HT-29 (cell line): ENCODE measurements around the gene PCED1A. TPM values are rescaled to one million over a fixed set of nuclear protein-coding genes. Genes with fewer than 3 reads are reported as not detected.

Experiments used
- DNase-seq: peaks from one replicate; pipeline ENCODE4 v3.0.0-alpha.2; 2015; ENCODE audit warnings: low spot score
- total RNA-seq: library from RNA; depleted of rRNA; stranded (reverse); fragments of >200 nt; shearing (Covaris generic); gene quantifications from 2 replicates; pipeline ENCODE4 v1.2.3, GENCODE V29; 2014; rRNA removed

Gene PCED1A, protein sequence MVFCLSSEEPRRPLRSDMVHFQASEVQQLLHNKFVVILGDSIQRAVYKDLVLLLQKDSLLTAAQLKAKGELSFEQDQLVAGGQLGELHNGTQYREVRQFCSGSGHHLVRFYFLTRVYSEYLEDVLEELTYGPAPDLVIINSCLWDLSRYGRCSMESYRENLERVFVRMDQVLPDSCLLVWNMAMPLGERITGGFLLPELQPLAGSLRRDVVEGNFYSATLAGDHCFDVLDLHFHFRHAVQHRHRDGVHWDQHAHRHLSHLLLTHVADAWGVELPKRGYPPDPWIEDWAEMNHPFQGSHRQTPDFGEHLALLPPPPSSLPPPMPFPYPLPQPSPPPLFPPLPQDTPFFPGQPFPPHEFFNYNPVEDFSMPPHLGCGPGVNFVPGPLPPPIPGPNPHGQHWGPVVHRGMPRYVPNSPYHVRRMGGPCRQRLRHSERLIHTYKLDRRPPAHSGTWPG
- 34.4 and 37.6 TPM in 2 replicates for total RNA-seq

GRCh38 chr20:2840138-2840966 lies at the start of gene PCED1A, which contains the start of gene VPS16:
PCED1A (minus strand) TSS chr20:2840655; CDS start chr20:2839912, 743 bp downstream.
VPS16 (plus strand) TSS chr20:2840745; CDS start chr20:2840775, 30 bp downstream.
- peak; percentile 77 for DNase-seq

DNA sequence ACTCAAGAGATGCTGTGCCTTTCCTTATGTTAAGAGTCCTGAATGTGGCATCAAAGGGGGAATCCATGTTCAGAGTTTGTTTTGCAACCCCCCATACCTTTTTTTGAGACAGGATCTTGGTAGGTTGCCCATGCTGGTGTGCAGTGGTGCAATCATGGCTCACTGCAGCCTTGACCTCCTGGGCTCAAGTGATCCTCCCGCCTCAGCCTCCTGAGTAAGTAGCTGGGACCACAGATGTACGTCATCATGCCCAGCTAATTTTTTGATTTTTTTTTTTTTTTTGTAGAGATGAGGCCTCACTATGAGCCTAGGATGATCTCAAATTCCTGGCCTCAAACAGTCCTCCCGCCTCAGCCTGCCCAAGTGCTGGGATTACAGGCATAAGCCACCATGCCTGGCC lies 49.3 kb upstream of the PCED1A start:
- no peak for DNase-seq

- DNase-seq = no peak
Observed at GRCh38 chr20:2889209-2889608, 48.8 kb upstream of the PCED1A start.

GRCh38 chr20:2888224-2888955 lies 47.9 kb upstream of the PCED1A start:
- DNase-seq = no peak

GRCh38 chr20:2887715-2888114 lies 47.3 kb upstream of the PCED1A start:
- DNase-seq = no peak

- DNase-seq = no peak
Observed at GRCh38 chr20:2883726-2884637, 43.5 kb upstream of the PCED1A start.

GRCh38 chr20:2880650-2881049 lies 40.2 kb upstream of the PCED1A start:
- no peak for DNase-seq

DNA sequence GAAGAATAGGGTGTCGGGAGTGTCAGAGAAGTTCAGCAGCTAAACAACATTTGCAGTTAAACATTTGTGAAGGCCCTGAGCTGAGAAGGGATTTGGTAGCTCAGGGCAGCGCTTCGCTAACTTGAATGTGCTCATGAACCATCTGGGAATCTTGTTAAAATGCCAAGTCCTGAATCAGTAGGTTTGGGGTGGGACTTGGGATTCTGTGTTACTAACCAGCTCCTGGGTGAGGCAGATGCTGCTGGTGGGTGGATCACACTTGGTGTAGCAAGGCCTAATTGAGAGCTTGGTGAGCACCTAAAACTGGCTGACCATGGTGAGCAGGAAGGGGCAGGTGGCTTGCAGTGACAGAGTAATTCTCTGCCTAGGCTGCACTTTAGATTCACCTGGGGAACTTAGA lies 38.7 kb upstream of the PCED1A start:
- no peak for DNase-seq

- no peak for DNase-seq
Observed at GRCh38 chr20:2878515-2878914, 38.1 kb upstream of the PCED1A start.

DNA sequence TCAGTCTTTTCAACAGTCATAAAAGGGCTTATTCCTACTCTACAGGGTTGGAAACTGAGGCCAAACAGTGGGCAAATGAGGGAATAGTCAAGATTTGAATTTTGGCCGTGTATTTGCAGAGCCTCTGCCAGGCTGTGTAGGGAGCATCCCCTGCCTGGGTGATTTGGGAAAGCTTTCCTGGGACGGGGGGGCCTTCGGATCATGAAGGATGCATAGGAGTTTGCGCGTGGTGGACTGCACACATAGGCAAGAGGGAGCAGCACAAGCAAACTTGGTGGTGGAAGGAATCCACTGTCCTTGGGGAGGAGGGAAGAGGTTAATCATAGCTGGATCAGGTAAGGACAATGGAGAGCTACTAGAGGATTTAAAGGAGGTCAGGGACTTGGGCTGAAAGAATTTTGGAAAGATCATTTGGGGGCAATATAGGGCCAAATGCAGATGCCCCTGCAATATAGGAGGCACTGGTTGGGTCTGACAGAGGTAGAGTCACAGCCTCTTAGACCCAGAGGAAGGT lies 35.3 kb upstream of the PCED1A start:
- DNase-seq = no peak

GRCh38 chr20:2874456-2874855 lies 34.0 kb upstream of the PCED1A start:
- peak; percentile 4 for DNase-seq

DNA sequence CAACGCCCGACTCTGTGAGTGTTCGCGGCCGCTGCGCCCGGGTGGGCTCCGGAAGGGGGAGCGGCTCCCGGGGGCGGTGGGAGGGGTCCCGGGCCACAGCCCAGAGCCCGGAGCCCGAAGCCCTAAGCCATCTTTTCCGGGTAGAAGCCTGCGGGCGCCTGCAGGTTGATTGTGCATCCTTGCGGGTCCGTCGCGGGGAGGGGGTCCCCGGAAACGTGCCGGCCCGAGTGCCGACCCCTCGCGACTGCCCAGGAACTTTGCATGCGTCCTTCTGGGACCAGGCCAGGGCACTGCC lies 33.2 kb upstream of the PCED1A start:
- peak; percentile 7 for DNase-seq

DNA sequence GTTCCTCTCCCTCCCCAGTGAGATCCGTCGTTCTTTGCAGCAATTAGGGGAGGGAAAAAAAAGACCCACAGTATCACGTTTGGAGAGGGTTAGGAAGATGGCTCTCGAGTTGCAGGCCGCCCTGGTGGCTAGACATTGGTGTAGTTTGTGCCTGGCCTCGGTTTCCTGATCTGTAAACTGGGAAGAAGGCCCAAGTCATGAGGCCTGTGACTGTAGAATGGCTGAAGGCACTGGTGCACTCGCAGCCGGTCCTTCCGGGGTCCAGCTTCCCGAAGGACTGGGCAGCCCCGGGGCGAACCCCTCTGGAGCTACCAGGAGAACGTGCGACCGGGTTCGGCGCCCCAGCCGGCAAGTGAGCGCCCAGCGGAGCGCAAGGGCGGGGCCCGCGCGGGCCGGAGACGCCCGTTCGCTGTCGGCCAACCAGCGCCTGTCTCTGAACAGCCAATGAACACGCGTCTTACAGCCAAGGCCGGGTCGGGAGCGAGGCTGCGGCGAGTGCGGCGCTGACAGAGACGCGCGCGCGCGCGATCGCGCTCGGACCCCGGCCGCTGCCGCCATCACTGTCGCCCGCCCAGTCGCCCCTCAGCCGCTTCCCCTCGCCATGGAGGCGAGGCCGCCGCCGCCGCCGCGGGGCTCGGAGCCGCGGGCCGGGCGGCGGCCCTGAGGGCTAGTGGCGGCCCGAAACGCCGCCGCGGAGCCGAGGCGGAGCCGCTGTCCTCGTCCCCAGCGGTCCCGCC lies 32.7 kb upstream of the PCED1A start, which contains the start of gene PTPRA:
Gene PTPRA, plus strand, starts transcription at position 472 of the 737 bp plus-strand sequence. CDS start 90,797 bp downstream, outside the sequence.
- peak; percentile 88 for DNase-seq

DNA sequence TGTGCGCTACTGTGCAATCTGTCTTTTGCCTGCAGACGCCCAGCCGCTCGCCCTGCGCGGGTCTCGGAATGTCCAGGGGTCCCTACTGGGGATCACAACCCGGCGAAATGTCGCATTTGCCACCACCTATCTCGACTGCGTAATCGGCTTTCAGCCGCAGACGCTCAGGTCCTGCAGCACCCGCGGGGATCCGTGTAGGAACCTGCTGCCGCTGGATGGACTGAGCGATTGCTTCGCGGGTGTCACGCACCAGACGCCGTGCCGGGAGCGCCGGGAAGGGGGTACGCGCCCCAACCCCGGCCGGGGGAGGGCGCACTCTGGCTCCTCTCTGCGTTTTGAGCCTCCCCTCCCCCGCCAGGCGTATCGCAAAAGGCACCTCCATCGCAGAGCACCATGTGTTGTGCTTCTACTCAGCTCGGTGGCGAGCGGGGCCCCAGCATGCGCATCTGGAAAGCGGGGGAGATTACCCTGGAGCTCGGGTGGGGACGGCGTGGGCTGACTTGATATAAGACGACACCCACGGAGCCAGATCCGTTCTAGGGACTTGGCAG lies 32.1 kb upstream of the PCED1A start:
- DNase-seq = peak; percentile 59

GRCh38 chr20:2871661-2872458 lies 31.4 kb upstream of the PCED1A start:
- no peak for DNase-seq

GRCh38 chr20:2871111-2871465 lies 30.6 kb upstream of the PCED1A start:
- DNase-seq = no peak

GRCh38 chr20:2869381-2869780 lies 28.9 kb upstream of the PCED1A start:
- DNase-seq = no peak

- peak; percentile 12 for DNase-seq
Observed at GRCh38 chr20:2867081-2867864, 26.8 kb upstream of the PCED1A start.
